Prostate gland (tissue), 2 donors: ENCODE results near the gene HOXD13.

Experiments
- POLR2AphosphoS5 ChIP-seq: sonication (generic); formaldehyde crosslinking; IDR thresholded peaks from one replicate; pipeline ENCODE4 v1.6.1; 2017; ENCODE audit warnings: antibody characterized with exemption
- TF ChIP-seq, protein P1 (sequence below), 4 experiments: fragments of 200-600 bp in 2 of 4; fragments of 450-650 bp in 2 of 4; sonication (generic) in 2 of 4; IDR thresholded peaks; 1 replicate in 3 of 4; 2 replicates in 1 of 4; pipeline ENCODE4 v1.5.1; 2016 to 2019; ENCODE audit warnings: antibody characterized with exemption in 4 of 4, mild to moderate bottlenecking in 2 of 4, moderate library complexity in 2 of 4

DNA sequence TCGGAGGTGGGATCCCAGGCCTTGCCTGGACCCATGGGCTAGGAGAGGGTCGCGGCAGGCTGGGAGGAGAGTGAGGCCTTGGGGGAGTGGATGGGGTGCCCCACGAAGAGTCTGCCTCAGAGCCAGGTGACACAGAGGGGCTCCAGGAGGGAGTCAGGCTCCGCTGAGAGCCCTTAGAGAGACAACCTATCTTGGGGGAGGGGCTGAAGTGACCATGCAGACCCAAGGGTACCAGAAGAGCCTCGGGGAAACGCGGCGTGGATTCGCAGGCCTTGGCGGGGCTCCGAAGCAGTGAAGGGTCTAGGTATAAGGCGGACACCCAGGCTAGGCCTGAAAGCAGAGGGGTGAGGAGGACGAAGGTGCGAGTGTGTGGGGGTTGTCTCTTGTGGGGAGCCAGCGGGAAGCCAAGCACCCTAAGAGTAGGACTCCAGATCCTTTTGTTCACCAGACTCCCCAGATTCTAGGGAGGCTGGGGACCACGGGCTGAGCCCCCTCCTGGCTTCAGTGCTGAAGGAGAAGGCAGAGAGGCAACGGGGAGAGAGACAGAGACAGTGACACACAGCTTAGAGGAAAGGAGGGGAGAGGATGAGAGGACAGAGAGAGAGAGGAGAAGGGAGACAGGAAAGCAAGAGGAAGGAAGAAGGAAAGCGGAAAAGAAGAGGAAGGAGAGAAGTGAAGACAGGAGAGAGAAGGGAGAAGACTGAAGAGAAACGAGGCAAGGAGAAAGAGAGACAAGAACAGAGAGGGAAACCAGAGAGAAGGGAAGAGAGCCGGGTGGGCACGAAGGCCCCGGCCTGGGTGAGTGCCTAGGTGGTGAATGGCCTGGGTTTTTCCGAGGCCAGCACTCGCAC, 13.4 kb downstream of the HOXD13 start:
- TF ChIP-seq, protein P1, sequence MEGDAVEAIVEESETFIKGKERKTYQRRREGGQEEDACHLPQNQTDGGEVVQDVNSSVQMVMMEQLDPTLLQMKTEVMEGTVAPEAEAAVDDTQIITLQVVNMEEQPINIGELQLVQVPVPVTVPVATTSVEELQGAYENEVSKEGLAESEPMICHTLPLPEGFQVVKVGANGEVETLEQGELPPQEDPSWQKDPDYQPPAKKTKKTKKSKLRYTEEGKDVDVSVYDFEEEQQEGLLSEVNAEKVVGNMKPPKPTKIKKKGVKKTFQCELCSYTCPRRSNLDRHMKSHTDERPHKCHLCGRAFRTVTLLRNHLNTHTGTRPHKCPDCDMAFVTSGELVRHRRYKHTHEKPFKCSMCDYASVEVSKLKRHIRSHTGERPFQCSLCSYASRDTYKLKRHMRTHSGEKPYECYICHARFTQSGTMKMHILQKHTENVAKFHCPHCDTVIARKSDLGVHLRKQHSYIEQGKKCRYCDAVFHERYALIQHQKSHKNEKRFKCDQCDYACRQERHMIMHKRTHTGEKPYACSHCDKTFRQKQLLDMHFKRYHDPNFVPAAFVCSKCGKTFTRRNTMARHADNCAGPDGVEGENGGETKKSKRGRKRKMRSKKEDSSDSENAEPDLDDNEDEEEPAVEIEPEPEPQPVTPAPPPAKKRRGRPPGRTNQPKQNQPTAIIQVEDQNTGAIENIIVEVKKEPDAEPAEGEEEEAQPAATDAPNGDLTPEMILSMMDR (IDR thresholded peaks at IDR 0.05) = no peak
- TF ChIP-seq POLR2AphosphoS5 = no peak
